NCI-H1092 (cell line): Measurements from ENCODE around the gene ACSL1.
A peak's percentile ranks its signal among the peaks of the same experiment; 100 is the strongest.

ENCODE experiments used
- DNase-seq: peaks from one replicate; lab custom pipeline; 2025; lab: John Stamatoyannopoulos, UW

The ACSL1 gene

GRCh38 chr4:184838249-184839074, 12.7 kb upstream of the ACSL1 start:
- DNase-seq: no peak

- no peak for DNase-seq
Observed at GRCh38 chr4:184836613-184837012, 10.8 kb upstream of the ACSL1 start.

GRCh38 chr4:184833046-184833838, 7.5 kb upstream of the ACSL1 start:
- no peak for DNase-seq

- no peak for DNase-seq
Observed at GRCh38 chr4:184831153-184831552, 5.4 kb upstream of the ACSL1 start.

- DNase-seq: no peak
Observed at GRCh38 chr4:184826691-184827270, 1.0 kb upstream of the ACSL1 start.

GRCh38 chr4:184825141-184825895, 450 bp downstream of the ACSL1 start:
- no peak for DNase-seq

GRCh38 chr4:184824776-184825084, 1.0 kb downstream of the ACSL1 start:
- DNase-seq: no peak

- DNase-seq: no peak
Observed at GRCh38 chr4:184824081-184824775, 1.5 kb downstream of the ACSL1 start.

GRCh38 chr4:184823014-184823413, 2.8 kb downstream of the ACSL1 start:
- no peak for DNase-seq

GRCh38 chr4:184822356-184822755, 3.4 kb downstream of the ACSL1 start:
- no peak for DNase-seq

GRCh38 chr4:184821242-184821641, 4.5 kb downstream of the ACSL1 start:
- DNase-seq: no peak

- no peak for DNase-seq
Observed at GRCh38 chr4:184819786-184820185, 6.0 kb downstream of the ACSL1 start.

- DNase-seq: no peak
Observed at GRCh38 chr4:184818216-184818564, 7.6 kb downstream of the ACSL1 start.

GRCh38 chr4:184817494-184818215, 8.1 kb downstream of the ACSL1 start:
- no peak for DNase-seq

- no peak for DNase-seq
Observed at GRCh38 chr4:184816962-184817361, 8.8 kb downstream of the ACSL1 start.

GRCh38 chr4:184815046-184815877, 10.5 kb downstream of the ACSL1 start:
- peak; percentile 80 for DNase-seq

- no peak for DNase-seq
Observed at GRCh38 chr4:184814686-184815045, 11.1 kb downstream of the ACSL1 start.

GRCh38 chr4:184812651-184813181, 13.1 kb downstream of the ACSL1 start:
- DNase-seq: no peak

GRCh38 chr4:184812199-184812542, 13.6 kb downstream of the ACSL1 start:
- DNase-seq: no peak

- no peak for DNase-seq
Observed at GRCh38 chr4:184811526-184812198, 14.1 kb downstream of the ACSL1 start.
